ENCODE results near the gene TECTB. TPM values are rescaled to one million over a fixed set of nuclear protein-coding genes. Genes with fewer than 3 reads are reported as not detected.

The TECTB gene
- total and polyA plus RNA-seq, 2 donors (not counting 1 experiment from before 2014, with no cell fraction given), result not detected

GRCh38 chr10:112280205-112280921 lies 2.8 kb upstream of the TECTB start:
- no peak overlapping the region for H3K27ac ChIP-seq (ENCODE audit: insufficient read depth, low read length)

GRCh38 chr10:112282086-112282485 lies 1.1 kb upstream of the TECTB start:
- H2AFZ ChIP-seq (ENCODE audit: low read length), result no peak overlapping the region
- no peaks in the 10 kb centered on the region for H3K36me3 ChIP-seq (ENCODE audit: control insufficient read depth, insufficient read depth, low read length)
- TF ChIP-seq EZH2 (IDR thresholded peaks at IDR 0.05; ENCODE audit: low read length, missing control alignments), result no peak
- no peak for TF ChIP-seq CTCF (conservative IDR thresholded peaks at IDR 0.05 in 1 of 2, IDR thresholded peaks at IDR 0.05 in 1 of 2; ENCODE audit: low read depth in 1 of 2, low read length in 2 of 2)
- DNase-seq (ENCODE audit: low read depth in 2 of 2), result no peak
- H3K79me2 ChIP-seq (ENCODE audit: control insufficient read depth, insufficient read depth, low read length), result no peaks in the 10 kb centered on the region
- no peak overlapping the region for H3K27ac ChIP-seq (ENCODE audit: insufficient read depth, low read length)
- H3K9me3 ChIP-seq (ENCODE audit: control insufficient read depth, insufficient read depth, low read depth, low read length), result no peaks in the 10 kb centered on the region
- H3K4me2 ChIP-seq (ENCODE audit: extremely low read depth, insufficient read depth, low read length), result no peak overlapping the region
- H3K4me1 ChIP-seq (ENCODE audit: control insufficient read depth, extremely low read depth, insufficient read depth, low read length), result peaks cover 4% of the 10 kb centered on the region
- H3K27me3 ChIP-seq (ENCODE audit: control insufficient read depth, insufficient read depth, low read length), result no peaks in the 10 kb centered on the region
- H3K9ac ChIP-seq (ENCODE audit: insufficient read depth, low read length), result no peak overlapping the region
- no peak overlapping the region for H3K4me3 ChIP-seq (replicated peaks in 1 of 4; ENCODE audit: control extremely low read depth in 1 of 4, insufficient read depth in 1 of 4, low read depth in 3 of 4, low read length in 4 of 4)
- no peaks in the 10 kb centered on the region for H4K20me1 ChIP-seq (ENCODE audit: control insufficient read depth, extremely low read depth, insufficient read depth, low read length)

More at GRCh38 chr10:112280205-112280921, 2.8 kb upstream of the TECTB start:
- Histone ChIP-seq H3K9me3 (ENCODE audit: control insufficient read depth, insufficient read depth, low read depth, low read length) (no peaks in the 10 kb centered on the region), H3K27me3 (ENCODE audit: control insufficient read depth, insufficient read depth, low read length) (no peaks in the 10 kb centered on the region), H3K9ac (ENCODE audit: insufficient read depth, low read length) (no peak overlapping the region), H2AFZ (ENCODE audit: low read length) (no peak overlapping the region), H3K4me1 (ENCODE audit: control insufficient read depth, extremely low read depth, insufficient read depth, low read length) (peaks cover 4% of the 10 kb centered on the region), H4K20me1 (ENCODE audit: control insufficient read depth, extremely low read depth, insufficient read depth, low read length) (no peaks in the 10 kb centered on the region), H3K36me3 (ENCODE audit: control insufficient read depth, insufficient read depth, low read length) (no peaks in the 10 kb centered on the region), H3K4me2 (ENCODE audit: extremely low read depth, insufficient read depth, low read length) (no peak overlapping the region), H3K4me3 (replicated peaks in 1 of 4; ENCODE audit: control extremely low read depth in 1 of 4, insufficient read depth in 1 of 4, low read depth in 3 of 4, low read length in 4 of 4) (no peak overlapping the region), H3K79me2 (ENCODE audit: control insufficient read depth, insufficient read depth, low read length) (no peaks in the 10 kb centered on the region)
- TF ChIP-seq EZH2 (IDR thresholded peaks at IDR 0.05; ENCODE audit: low read length, missing control alignments), result no peak
- TF ChIP-seq CTCF (conservative IDR thresholded peaks at IDR 0.05 in 1 of 2, IDR thresholded peaks at IDR 0.05 in 1 of 2; ENCODE audit: low read depth in 1 of 2, low read length in 2 of 2), result no peak
- DNase-seq (ENCODE audit: low read depth in 2 of 2), result no peak

- Histone ChIP-seq H3K9me3 (ENCODE audit: control insufficient read depth, insufficient read depth, low read depth, low read length) (no peaks in the 10 kb centered on the region), H3K27ac (ENCODE audit: insufficient read depth, low read length) (no peak overlapping the region), H2AFZ (ENCODE audit: low read length) (no peak overlapping the region), H3K9ac (ENCODE audit: insufficient read depth, low read length) (no peak overlapping the region), H4K20me1 (ENCODE audit: control insufficient read depth, extremely low read depth, insufficient read depth, low read length) (no peaks in the 10 kb centered on the region), H3K4me2 (ENCODE audit: extremely low read depth, insufficient read depth, low read length) (no peak overlapping the region), H3K79me2 (ENCODE audit: control insufficient read depth, insufficient read depth, low read length) (no peaks in the 10 kb centered on the region), H3K4me3 (replicated peaks in 1 of 4; ENCODE audit: control extremely low read depth in 1 of 4, insufficient read depth in 1 of 4, low read depth in 3 of 4, low read length in 4 of 4) (no peak overlapping the region), H3K27me3 (ENCODE audit: control insufficient read depth, insufficient read depth, low read length) (no peaks in the 10 kb centered on the region), H3K36me3 (ENCODE audit: control insufficient read depth, insufficient read depth, low read length) (no peaks in the 10 kb centered on the region), H3K4me1 (ENCODE audit: control insufficient read depth, extremely low read depth, insufficient read depth, low read length) (no peaks in the 10 kb centered on the region)
- no peak for DNase-seq (ENCODE audit: low read depth in 2 of 2)
- TF ChIP-seq EZH2 (IDR thresholded peaks at IDR 0.05; ENCODE audit: low read length, missing control alignments), result no peak
- TF ChIP-seq CTCF (conservative IDR thresholded peaks at IDR 0.05 in 1 of 2, IDR thresholded peaks at IDR 0.05 in 1 of 2; ENCODE audit: low read depth in 1 of 2, low read length in 2 of 2), result no peak
Measured at GRCh38 chr10:112286837-112287818, 3.9 kb downstream of the TECTB start.
